ENCODE data around the gene IFITM1. TPM values are rescaled to one million over a fixed set of nuclear protein-coding genes. Genes with fewer than 3 reads are reported as not detected.
A peak's percentile ranks its signal among the peaks of the same experiment; 100 is the strongest.
"Not testable (repeated sequence)": the region's sequence is repeated elsewhere in the genome, so short reads cannot be mapped to it uniquely, and the experiment has no call there.

The IFITM1 gene
- total RNA-seq, 1 donor from 2014 or later: 192 TPM

- Mint-ChIP-seq H3K27me3 (peaks cover 9% of the 10 kb centered on the region), H3K4me1 (ENCODE audit: unreplicated experiment) (no peaks in the 10 kb centered on the region), H3K4me3 (no peak overlapping the region), H3K36me3 (no peaks in the 10 kb centered on the region), H3K9me3 (no peaks in the 10 kb centered on the region), H3K27ac (no peak overlapping the region)
- no peak for DNase-seq (ENCODE audit: extremely low spot score, unreplicated experiment)
- TF ChIP-seq, protein P1, sequence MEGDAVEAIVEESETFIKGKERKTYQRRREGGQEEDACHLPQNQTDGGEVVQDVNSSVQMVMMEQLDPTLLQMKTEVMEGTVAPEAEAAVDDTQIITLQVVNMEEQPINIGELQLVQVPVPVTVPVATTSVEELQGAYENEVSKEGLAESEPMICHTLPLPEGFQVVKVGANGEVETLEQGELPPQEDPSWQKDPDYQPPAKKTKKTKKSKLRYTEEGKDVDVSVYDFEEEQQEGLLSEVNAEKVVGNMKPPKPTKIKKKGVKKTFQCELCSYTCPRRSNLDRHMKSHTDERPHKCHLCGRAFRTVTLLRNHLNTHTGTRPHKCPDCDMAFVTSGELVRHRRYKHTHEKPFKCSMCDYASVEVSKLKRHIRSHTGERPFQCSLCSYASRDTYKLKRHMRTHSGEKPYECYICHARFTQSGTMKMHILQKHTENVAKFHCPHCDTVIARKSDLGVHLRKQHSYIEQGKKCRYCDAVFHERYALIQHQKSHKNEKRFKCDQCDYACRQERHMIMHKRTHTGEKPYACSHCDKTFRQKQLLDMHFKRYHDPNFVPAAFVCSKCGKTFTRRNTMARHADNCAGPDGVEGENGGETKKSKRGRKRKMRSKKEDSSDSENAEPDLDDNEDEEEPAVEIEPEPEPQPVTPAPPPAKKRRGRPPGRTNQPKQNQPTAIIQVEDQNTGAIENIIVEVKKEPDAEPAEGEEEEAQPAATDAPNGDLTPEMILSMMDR (conservative IDR thresholded peaks at IDR 0.05): no peak
These were observed 49.0 kb downstream of the IFITM1 start for GRCh38 chr11:362642-363442.

GRCh38 chr11:363443-363805, 49.6 kb downstream of the IFITM1 start:
- H3K9me3 Mint-ChIP-seq; H3K4me3 Mint-ChIP-seq; H3K27ac Mint-ChIP-seq; DNase-seq (ENCODE audit: extremely low spot score, unreplicated experiment); H3K36me3 Mint-ChIP-seq; H3K4me1 Mint-ChIP-seq (ENCODE audit: unreplicated experiment); H3K27me3 Mint-ChIP-seq: not testable (repeated sequence)

GRCh38 chr11:363948-364761, 50.3 kb downstream of the IFITM1 start:
- H3K4me1 Mint-ChIP-seq (ENCODE audit: unreplicated experiment): no peaks in the 10 kb centered on the region
- no peaks in the 10 kb centered on the region for H3K36me3 Mint-ChIP-seq

More at GRCh38 chr11:363948-364761, 50.3 kb downstream of the IFITM1 start:
- Mint-ChIP-seq H3K9me3 (no peaks in the 10 kb centered on the region), H3K4me3 (no peak overlapping the region), H3K27ac (no peak overlapping the region), H3K27me3 (peaks cover 9% of the 10 kb centered on the region)
- DNase-seq (ENCODE audit: extremely low spot score, unreplicated experiment): no peak
- TF ChIP-seq, protein P1 (conservative IDR thresholded peaks at IDR 0.05): peak; percentile 52

Other genes with a start within 250 kb of the IFITM1 start
- gene SCGB1C1, start 121.0 kb upstream of the IFITM1 start, total RNA-seq (ENCODE audit: low replicate concordance): not detected in 2 replicates
- gene BET1L, start 106.6 kb upstream of the IFITM1 start, total RNA-seq (ENCODE audit: low replicate concordance): 48.4 and 59.5 TPM in 2 replicates
- gene RIC8A, start 106.3 kb upstream of the IFITM1 start, total RNA-seq (ENCODE audit: low replicate concordance): 106 and 114 TPM in 2 replicates
- gene SIRT3, start 77.7 kb upstream of the IFITM1 start, total RNA-seq (ENCODE audit: low replicate concordance): 18.8 and 33.7 TPM in 2 replicates
- 112 and 115 TPM in 2 replicates for gene PSMD13, start 77.1 kb upstream of the IFITM1 start, total RNA-seq (ENCODE audit: low replicate concordance)
- 0.19 TPM in 1 of 2 replicates, not detected in the other for gene NLRP6, start 35.6 kb upstream of the IFITM1 start, total RNA-seq (ENCODE audit: low replicate concordance)
- 12.6 and 32.5 TPM in 2 replicates for gene PGGHG, start 24.9 kb upstream of the IFITM1 start, total RNA-seq (ENCODE audit: low replicate concordance)
- gene IFITM5, start 14.5 kb upstream of the IFITM1 start, total RNA-seq (ENCODE audit: low replicate concordance): not detected in 2 replicates
- 109 and 238 TPM in 2 replicates for gene IFITM2, start 6.2 kb upstream of the IFITM1 start, total RNA-seq (ENCODE audit: low replicate concordance)
- gene IFITM3, start 6.8 kb downstream of the IFITM1 start, total RNA-seq (ENCODE audit: low replicate concordance): 175 and 354 TPM in 2 replicates
- gene B4GALNT4, start 55.5 kb downstream of the IFITM1 start, total RNA-seq (ENCODE audit: low replicate concordance): 95.0 and 185 TPM in 2 replicates
- 51.6 and 156 TPM in 2 replicates for gene PKP3, start 80.2 kb downstream of the IFITM1 start, total RNA-seq (ENCODE audit: low replicate concordance)
- gene SIGIRR, start 101.0 kb downstream of the IFITM1 start, total RNA-seq (ENCODE audit: low replicate concordance): 36.2 and 44.0 TPM in 2 replicates
- gene ANO9, start 128.0 kb downstream of the IFITM1 start, total RNA-seq (ENCODE audit: low replicate concordance): 25.3 and 66.6 TPM in 2 replicates
- gene PTDSS2, start 136.2 kb downstream of the IFITM1 start, total RNA-seq (ENCODE audit: low replicate concordance): 33.6 and 46.9 TPM in 2 replicates
- 84.5 and 128 TPM in 2 replicates for gene RNH1, start 193.2 kb downstream of the IFITM1 start, total RNA-seq (ENCODE audit: low replicate concordance)
- gene HRAS, start 221.5 kb downstream of the IFITM1 start, total RNA-seq (ENCODE audit: low replicate concordance): 54.6 and 63.1 TPM in 2 replicates
- gene LRRC56, start 223.5 kb downstream of the IFITM1 start, total RNA-seq (ENCODE audit: low replicate concordance): 1.7 and 1.8 TPM in 2 replicates
- 6.7 and 7.2 TPM in 2 replicates for gene LMNTD2, start 246.7 kb downstream of the IFITM1 start, total RNA-seq (ENCODE audit: low replicate concordance)
- 35.7 and 75.8 TPM in 2 replicates for gene RASSF7, start 246.9 kb downstream of the IFITM1 start, total RNA-seq (ENCODE audit: low replicate concordance)